K562 (cell line): ENCODE data around the gene HSD17B11. TPM values are rescaled to one million over a fixed set of nuclear protein-coding genes. Genes with fewer than 3 reads are reported as not detected.

ENCODE experiments used
- ATAC-seq: fragments of 200-7000 bp; cut with Tn5 transposase; 3 replicates; pipeline ENCODE4 v1.9.1; 2020; ENCODE audit warnings: moderate library complexity
- BruUV-seq: library from RNA; stranded (reverse); fragments of 400-500 nt; replicated peaks from 2 replicates; lab custom pipeline; 2021; lab: Mats Ljungman, UMichigan
- CTCF ChIA-PET: fragments of 300-600 bp; formaldehyde crosslinking; extraction: SDS; loops from one replicate; lab custom pipeline; 2021; ENCODE audit warnings: low intra/inter-chr PET ratio; lab: Yijun Ruan, JAX
- POLR2A ChIA-PET: fragments of 300-600, 350-650 bp; sonication (Branson Sonifier 250); formaldehyde crosslinking; extraction: SDS; loops from one replicate; lab custom pipeline; 2021; ENCODE audit warnings: antibody characterized with exemption, inconsistent platforms; lab: Yijun Ruan, JAX
- DNase-seq, 4 experiments: peaks; one replicate each; pipeline versions ENCODE4 v3.0.0 to v3.0.0-alpha.2; 2011 to 2018; ENCODE audit warnings: low spot score in 3 of 4, mixed read lengths in 3 of 4; ENCODE audit errors: extremely low read depth in 1 of 4
- FAIRE-seq: peaks from 2 replicates; lab custom pipeline; 2011; peaks lifted over from hg19 to GRCh38; lab: Jason Lieb, UNC
- H2AFZ ChIP-seq: 2 replicates; pipeline ENCODE4 v1.6.0; 2011; ENCODE audit warnings: low read depth, low read length, control low read depth, inconsistent platforms
- H3K27ac ChIP-seq: fragments of 200-600 bp; 3 replicates; pipeline ENCODE4 v1.8.0; 2011; ENCODE audit warnings: low read depth, mild to moderate bottlenecking, control low read depth, inconsistent platforms, low read length, moderate library complexity, mixed read lengths; ENCODE audit errors: extremely low read depth
- H3K27me3 ChIP-seq, 2 experiments: fragments of 300-600 bp in 1 of 2; 2 replicates in 1 of 2; 3 replicates in 1 of 2; pipeline versions ENCODE4 v1.6.0 to v1.8.0; 2011; ENCODE audit warnings: inconsistent platforms in 2 of 2, low read length in 2 of 2, mild to moderate bottlenecking in 1 of 2, mixed read lengths in 1 of 2, moderate library complexity in 1 of 2; ENCODE audit not compliant: control insufficient read depth in 2 of 2, insufficient read depth in 2 of 2
- H3K36me3 ChIP-seq: fragments of 300-600 bp; 3 replicates; pipeline ENCODE4 v1.8.0; 2011; ENCODE audit warnings: mild to moderate bottlenecking, low read length, inconsistent platforms; ENCODE audit not compliant: control insufficient read depth, insufficient read depth
- H3K4me1 ChIP-seq, 2 experiments: fragments of 200-600 bp in 1 of 2; replicated peaks in 1 of 2; 2 replicates in 1 of 2; 3 replicates in 1 of 2; pipeline versions ENCODE4 v1.5.1 to v1.8.0; 2011; ENCODE audit warnings: inconsistent platforms in 2 of 2, low read length in 2 of 2, mild to moderate bottlenecking in 1 of 2, mixed read lengths in 1 of 2, moderate library complexity in 1 of 2; ENCODE audit not compliant: control insufficient read depth in 2 of 2, insufficient read depth in 2 of 2
- H3K4me2 ChIP-seq: 2 replicates; pipeline ENCODE4 v1.6.1; 2011; ENCODE audit warnings: low read length, control low read depth, inconsistent platforms, mixed read lengths; ENCODE audit not compliant: insufficient read depth
- H3K4me3 ChIP-seq: fragments of 200-600 bp; sonication (generic), shearing (Covaris generic); 2 replicates; pipeline ENCODE4 v1.5.1; 2016; ENCODE audit warnings: control low read depth, inconsistent platforms
- H3K79me2 ChIP-seq: fragments of 200-600 bp; 3 replicates; pipeline ENCODE4 v1.8.0; 2011; ENCODE audit warnings: low read length, inconsistent platforms; ENCODE audit not compliant: control insufficient read depth, insufficient read depth
- H3K9ac ChIP-seq, 2 experiments: 2 replicates each; pipeline versions ENCODE4 v1.6.0 to v1.6.1; 2011; ENCODE audit warnings: low read depth in 2 of 2, low read length in 2 of 2, control low read depth in 1 of 2, inconsistent platforms in 1 of 2, mild to moderate bottlenecking in 1 of 2, mixed read lengths in 1 of 2; ENCODE audit not compliant: insufficient read depth in 1 of 2
- H3K9me1 ChIP-seq: one replicate; pipeline ENCODE4 v1.6.0; 2011; ENCODE audit warnings: inconsistent platforms, mild to moderate bottlenecking, low read length, moderate library complexity; ENCODE audit not compliant: control insufficient read depth, insufficient read depth
- H3K9me3 ChIP-seq: replicated peaks from 2 replicates; pipeline ENCODE4 v1.5.1; 2011; ENCODE audit warnings: low read depth, low read length, inconsistent platforms; ENCODE audit not compliant: control insufficient read depth, insufficient read depth
- H4K20me1 ChIP-seq: replicated peaks from 2 replicates; pipeline ENCODE4 v1.6.1; 2011; ENCODE audit warnings: low read length, inconsistent platforms, mixed read lengths; ENCODE audit not compliant: control insufficient read depth, insufficient read depth
- MIER1 ChIP-seq: fragments of 450-650 bp; IDR thresholded peaks from 2 replicates; pipeline ENCODE4 v1.6.1; 2016; ENCODE audit warnings: antibody characterized with exemption, mild to moderate bottlenecking, low read depth
- RBM25 ChIP-seq: fragments of 200-400 bp; formaldehyde crosslinking; IDR thresholded peaks from 2 replicates; pipeline ENCODE4 v1.6.1; 2018; ENCODE audit warnings: low read length, low read depth, moderate library complexity; ENCODE audit not compliant: severe bottlenecking
- ZNF121 ChIP-seq: sonication (generic); formaldehyde crosslinking; conservative IDR thresholded peaks from 2 replicates; pipeline ENCODE4 v1.8.0; 2022; ENCODE audit warnings: missing genetic modification reagents
- ZNF282 ChIP-seq: sonication (generic); formaldehyde crosslinking; IDR thresholded peaks from 2 replicates; pipeline ENCODE4 v1.8.1; 2023; ENCODE audit warnings: missing genetic modification reagents
- ZNF311 ChIP-seq: fragments of 250-450 bp; sonication (Bioruptor Pico); IDR thresholded peaks from 2 replicates; pipeline ENCODE4 v1.4.0; 2020; ENCODE audit warnings: mild to moderate bottlenecking, moderate library complexity
- ZNF696 ChIP-seq: fragments of 250-450 bp; sonication (Bioruptor Pico); conservative IDR thresholded peaks from 2 replicates; pipeline ENCODE4 v1.4.0; 2020; ENCODE audit warnings: mild to moderate bottlenecking, moderate library complexity
- ZNF780A ChIP-seq: fragments of 250-450 bp; sonication (Bioruptor Pico); IDR thresholded peaks from 2 replicates; pipeline ENCODE4 v1.5.0; 2021; ENCODE audit warnings: mild to moderate bottlenecking
- WGBS: fragments of 100-300 bp; shearing (Covaris generic); methylation state at CpG from one replicate; pipeline ENCODE4 v1.1.6; 2016; ENCODE audit warnings: low coverage, mixed read lengths; ENCODE audit not compliant: insufficient coverage; ENCODE audit errors: missing lambda C conversion rate; 5-methylcytosine and 5-hydroxymethylcytosine counted together
- in situ Hi-C: fragments of 300-500 bp; cut with MboI; formaldehyde crosslinking; loops from 4 replicates; pipeline ENCODE4 v1.15.0; 2018; ENCODE audit warnings: inconsistent platforms, mixed read lengths
- intact Hi-C: fragments of 100-400 bp; cut with micrococcal nuclease; formaldehyde crosslinking; loops from 2 replicates; pipeline ENCODE4 v1.14.2; 2022
- polyA plus RNA-seq, 8 experiments: library from polyadenylated mRNA; depleted of rRNA in 4 of 8; stranded (reverse) in 5 of 8; unstranded in 3 of 8; fragments of >200 nt; fragmentation: Nextera tagmentation in 2 of 8; fragmentation: Illumina TruSeq in 1 of 8; extraction: Ambion mirVana in 2 of 8; extraction: Trizol in 1 of 8; gene quantifications; 2 replicates each; pipeline versions ENCODE4 v1.2.1 to v1.2.3, GENCODE V29; 2011 to 2014; ENCODE audit warnings: inconsistent platforms in 1 of 8, missing spikeins in 1 of 8
- total RNA-seq, 7 experiments: library from RNA; depleted of rRNA in 6 of 7; stranded (reverse); fragments of >200 nt in 6 of 7; fragmentation: Illumina TruSeq in 2 of 7; extraction: Trizol in 2 of 7; gene quantifications; 2 replicates each; pipeline versions ENCODE4 v1.2.1 to v1.2.3, GENCODE V29; 2011 to 2021; ENCODE audit warnings: low replicate concordance in 1 of 7
- TF ChIP-seq, protein P1 (sequence below): sonication (generic); formaldehyde crosslinking; IDR thresholded peaks from 2 replicates; pipeline ENCODE4 v1.8.1; 2023; ENCODE audit warnings: mild to moderate bottlenecking, missing genetic modification reagents
- TF ChIP-seq, protein P2 (sequence below): fragments of 250-450 bp; sonication (Bioruptor Pico); IDR thresholded peaks from 2 replicates; pipeline ENCODE4 v1.8.0; 2022; ENCODE audit warnings: inconsistent platforms, mild to moderate bottlenecking, moderate library complexity, borderline replicate concordance
- TF ChIP-seq, protein P3 (sequence below): fragments of 450-650 bp; formaldehyde crosslinking; IDR thresholded peaks from 2 replicates; pipeline ENCODE4 v1.4.0; 2022; ENCODE audit warnings: missing genetic modification characterization
- TF ChIP-seq, protein P4 (sequence below): IDR thresholded peaks from 2 replicates; pipeline ENCODE4 v1.6.1; 2012; ENCODE audit warnings: low read depth, low read length, improper control_type of control experiment, borderline replicate concordance
- TF ChIP-seq, protein P5 (sequence below): fragments of 250-450 bp; sonication (Bioruptor Pico); IDR thresholded peaks from 2 replicates; pipeline ENCODE4 v1.5.0; 2020; ENCODE audit warnings: mild to moderate bottlenecking, borderline replicate concordance

HSD17B11 gene
- total and polyA plus RNA-seq, 9 of the 15 experiments (the other 6 are each of a cell fraction or from before 2014, with no cell fraction given) = 26.0 to 108 (median 81.0) TPM

DNA sequence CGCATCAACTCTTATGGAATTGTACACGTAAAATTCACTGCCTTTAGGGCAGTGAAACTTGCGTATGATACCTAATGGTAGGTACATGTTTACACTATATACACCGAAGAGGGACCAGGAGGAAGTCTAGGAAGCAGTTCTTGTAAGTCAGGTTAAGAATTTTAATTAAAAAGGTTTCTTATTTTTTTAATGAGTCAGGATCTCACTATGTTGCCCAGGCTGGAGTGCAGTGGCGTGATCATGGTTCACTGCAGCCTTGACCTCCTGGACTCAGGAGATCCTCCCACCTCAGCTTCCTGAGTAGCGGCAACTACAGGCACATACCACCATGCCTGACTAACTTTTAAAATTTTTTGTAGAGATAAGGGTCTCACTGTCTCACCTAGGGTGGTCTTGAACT lies 38.0 kb upstream of the HSD17B11 start:
- H4K20me1 ChIP-seq = no peaks in the 10 kb centered on the region
- H3K36me3 ChIP-seq = no peaks in the 10 kb centered on the region
- ATAC-seq (peak; percentile 15; the same call in 1 of the 3 replicates), FAIRE-seq (no peak), DNase-seq (no peak)
- POLR2A ChIA-PET = interaction anchor here (0.5 kb wide), 1 partner anchor 139 kb away, joined by 3 read pairs; no protein-coding TSS in a partner anchor
- no TSS peak for BruUV-seq
- no peaks in the 10 kb centered on the region for H3K9me1 ChIP-seq
- TF ChIP-seq, protein P1, sequence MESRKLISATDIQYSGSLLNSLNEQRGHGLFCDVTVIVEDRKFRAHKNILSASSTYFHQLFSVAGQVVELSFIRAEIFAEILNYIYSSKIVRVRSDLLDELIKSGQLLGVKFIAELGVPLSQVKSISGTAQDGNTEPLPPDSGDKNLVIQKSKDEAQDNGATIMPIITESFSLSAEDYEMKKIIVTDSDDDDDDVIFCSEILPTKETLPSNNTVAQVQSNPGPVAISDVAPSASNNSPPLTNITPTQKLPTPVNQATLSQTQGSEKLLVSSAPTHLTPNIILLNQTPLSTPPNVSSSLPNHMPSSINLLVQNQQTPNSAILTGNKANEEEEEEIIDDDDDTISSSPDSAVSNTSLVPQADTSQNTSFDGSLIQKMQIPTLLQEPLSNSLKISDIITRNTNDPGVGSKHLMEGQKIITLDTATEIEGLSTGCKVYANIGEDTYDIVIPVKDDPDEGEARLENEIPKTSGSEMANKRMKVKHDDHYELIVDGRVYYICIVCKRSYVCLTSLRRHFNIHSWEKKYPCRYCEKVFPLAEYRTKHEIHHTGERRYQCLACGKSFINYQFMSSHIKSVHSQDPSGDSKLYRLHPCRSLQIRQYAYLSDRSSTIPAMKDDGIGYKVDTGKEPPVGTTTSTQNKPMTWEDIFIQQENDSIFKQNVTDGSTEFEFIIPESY (CRISPR knock-in tag) = 0 out of 2 replicates have a peak, but pooled peaks have one; percentile 33
- TF ChIP-seq, protein P2, sequence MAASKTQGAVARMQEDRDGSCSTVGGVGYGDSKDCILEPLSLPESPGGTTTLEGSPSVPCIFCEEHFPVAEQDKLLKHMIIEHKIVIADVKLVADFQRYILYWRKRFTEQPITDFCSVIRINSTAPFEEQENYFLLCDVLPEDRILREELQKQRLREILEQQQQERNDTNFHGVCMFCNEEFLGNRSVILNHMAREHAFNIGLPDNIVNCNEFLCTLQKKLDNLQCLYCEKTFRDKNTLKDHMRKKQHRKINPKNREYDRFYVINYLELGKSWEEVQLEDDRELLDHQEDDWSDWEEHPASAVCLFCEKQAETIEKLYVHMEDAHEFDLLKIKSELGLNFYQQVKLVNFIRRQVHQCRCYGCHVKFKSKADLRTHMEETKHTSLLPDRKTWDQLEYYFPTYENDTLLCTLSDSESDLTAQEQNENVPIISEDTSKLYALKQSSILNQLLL = no peak
- TF ChIP-seq MIER1 = no peak
- TF ChIP-seq ZNF121 (CRISPR knock-in tag) = peak; percentile 86
- no peak for TF ChIP-seq ZNF780A (CRISPR knock-in tag)
- TF ChIP-seq ZNF311 (CRISPR knock-in tag) = no peak
- TF ChIP-seq, protein P3, sequence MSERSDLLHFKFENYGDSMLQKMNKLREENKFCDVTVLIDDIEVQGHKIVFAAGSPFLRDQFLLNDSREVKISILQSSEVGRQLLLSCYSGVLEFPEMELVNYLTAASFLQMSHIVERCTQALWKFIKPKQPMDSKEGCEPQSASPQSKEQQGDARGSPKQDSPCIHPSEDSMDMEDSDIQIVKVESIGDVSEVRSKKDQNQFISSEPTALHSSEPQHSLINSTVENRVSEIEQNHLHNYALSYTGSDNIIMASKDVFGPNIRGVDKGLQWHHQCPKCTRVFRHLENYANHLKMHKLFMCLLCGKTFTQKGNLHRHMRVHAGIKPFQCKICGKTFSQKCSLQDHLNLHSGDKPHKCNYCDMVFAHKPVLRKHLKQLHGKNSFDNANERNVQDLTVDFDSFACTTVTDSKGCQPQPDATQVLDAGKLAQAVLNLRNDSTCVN (CRISPR knock-in tag) = no peak
- peak; percentile 57 for TF ChIP-seq RBM25
- no peak for TF ChIP-seq ZNF696 (CRISPR knock-in tag)
- TF ChIP-seq, protein P4, sequence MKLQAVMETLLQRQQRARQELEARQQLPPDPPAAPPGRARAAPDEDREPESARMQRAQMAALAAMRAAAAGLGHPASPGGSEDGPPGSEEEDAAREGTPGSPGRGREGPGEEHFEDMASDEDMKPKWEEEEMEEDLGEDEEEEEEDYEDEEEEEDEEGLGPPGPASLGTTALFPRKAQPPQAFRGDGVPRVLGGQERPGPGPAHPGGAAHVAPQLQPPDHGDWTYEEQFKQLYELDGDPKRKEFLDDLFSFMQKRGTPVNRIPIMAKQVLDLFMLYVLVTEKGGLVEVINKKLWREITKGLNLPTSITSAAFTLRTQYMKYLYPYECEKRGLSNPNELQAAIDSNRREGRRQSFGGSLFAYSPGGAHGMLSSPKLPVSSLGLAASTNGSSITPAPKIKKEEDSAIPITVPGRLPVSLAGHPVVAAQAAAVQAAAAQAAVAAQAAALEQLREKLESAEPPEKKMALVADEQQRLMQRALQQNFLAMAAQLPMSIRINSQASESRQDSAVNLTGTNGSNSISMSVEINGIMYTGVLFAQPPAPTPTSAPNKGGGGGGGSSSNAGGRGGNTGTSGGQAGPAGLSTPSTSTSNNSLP = no peak
- TF ChIP-seq ZNF282 (CRISPR knock-in tag) = no peak
- TF ChIP-seq, protein P5, sequence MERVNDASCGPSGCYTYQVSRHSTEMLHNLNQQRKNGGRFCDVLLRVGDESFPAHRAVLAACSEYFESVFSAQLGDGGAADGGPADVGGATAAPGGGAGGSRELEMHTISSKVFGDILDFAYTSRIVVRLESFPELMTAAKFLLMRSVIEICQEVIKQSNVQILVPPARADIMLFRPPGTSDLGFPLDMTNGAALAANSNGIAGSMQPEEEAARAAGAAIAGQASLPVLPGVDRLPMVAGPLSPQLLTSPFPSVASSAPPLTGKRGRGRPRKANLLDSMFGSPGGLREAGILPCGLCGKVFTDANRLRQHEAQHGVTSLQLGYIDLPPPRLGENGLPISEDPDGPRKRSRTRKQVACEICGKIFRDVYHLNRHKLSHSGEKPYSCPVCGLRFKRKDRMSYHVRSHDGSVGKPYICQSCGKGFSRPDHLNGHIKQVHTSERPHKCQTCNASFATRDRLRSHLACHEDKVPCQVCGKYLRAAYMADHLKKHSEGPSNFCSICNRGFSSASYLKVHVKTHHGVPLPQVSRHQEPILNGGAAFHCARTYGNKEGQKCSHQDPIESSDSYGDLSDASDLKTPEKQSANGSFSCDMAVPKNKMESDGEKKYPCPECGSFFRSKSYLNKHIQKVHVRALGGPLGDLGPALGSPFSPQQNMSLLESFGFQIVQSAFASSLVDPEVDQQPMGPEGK (CRISPR knock-in tag) = no peak
- WGBS = 85% methylated on average over 6 of the region's 6 CpGs
- H3K27me3 ChIP-seq = no peaks in the 10 kb centered on the region
- in situ Hi-C loops (no loop called here), intact Hi-C loops (no loop called here)
- CTCF ChIA-PET = no interaction called here
- no peak overlapping the region for H3K4me3 ChIP-seq
- H3K4me1 ChIP-seq = peaks cover 5 to 8% of the 10 kb centered on the region in 2 experiments; a peak in 4 of 5 replicates
- no peak overlapping the region for H3K27ac ChIP-seq
- H2AFZ ChIP-seq = no peak overlapping the region
- H3K9ac ChIP-seq = no peak overlapping the region
- H3K79me2 ChIP-seq = peaks cover 74% of the 10 kb centered on the region
- no peaks in the 10 kb centered on the region for H3K9me3 ChIP-seq
- H3K4me2 ChIP-seq = no peak overlapping the region
